BLaER1 (cell line): Measurements from ENCODE around the gene CDH13.

ENCODE experiments used
- H3K27ac ChIP-seq: shearing (Covaris generic); formaldehyde crosslinking; 2 replicates; pipeline ENCODE4 v1.8.1; 2022
- H3K27me3 ChIP-seq: shearing (Covaris generic); formaldehyde crosslinking; 2 replicates; pipeline ENCODE4 v1.8.1; 2022
- H3K36me3 ChIP-seq: shearing (Covaris generic); formaldehyde crosslinking; 2 replicates; pipeline ENCODE4 v1.8.1; 2022
- H3K4me1 ChIP-seq: shearing (Covaris generic); formaldehyde crosslinking; 2 replicates; pipeline ENCODE4 v1.8.1; 2022
- H3K4me2 ChIP-seq: shearing (Covaris generic); formaldehyde crosslinking; 2 replicates; pipeline ENCODE4 v1.8.1; 2022
- H3K4me3 ChIP-seq: shearing (Covaris generic); formaldehyde crosslinking; 2 replicates; pipeline ENCODE4 v1.8.1; 2022
- H3K9ac ChIP-seq: shearing (Covaris generic); formaldehyde crosslinking; 2 replicates; pipeline ENCODE4 v1.8.1; 2022
- H3K9me3 ChIP-seq: shearing (Covaris generic); formaldehyde crosslinking; 2 replicates; pipeline ENCODE4 v1.8.1; 2022
- H4K20me1 ChIP-seq: shearing (Covaris generic); formaldehyde crosslinking; 2 replicates; pipeline ENCODE4 v1.8.1; 2022
- Cebpa-rat ChIP-seq: shearing (Covaris generic); IDR thresholded peaks from 2 replicates; pipeline ENCODE4 v1.8.1; 2022

CDH13 gene

DNA sequence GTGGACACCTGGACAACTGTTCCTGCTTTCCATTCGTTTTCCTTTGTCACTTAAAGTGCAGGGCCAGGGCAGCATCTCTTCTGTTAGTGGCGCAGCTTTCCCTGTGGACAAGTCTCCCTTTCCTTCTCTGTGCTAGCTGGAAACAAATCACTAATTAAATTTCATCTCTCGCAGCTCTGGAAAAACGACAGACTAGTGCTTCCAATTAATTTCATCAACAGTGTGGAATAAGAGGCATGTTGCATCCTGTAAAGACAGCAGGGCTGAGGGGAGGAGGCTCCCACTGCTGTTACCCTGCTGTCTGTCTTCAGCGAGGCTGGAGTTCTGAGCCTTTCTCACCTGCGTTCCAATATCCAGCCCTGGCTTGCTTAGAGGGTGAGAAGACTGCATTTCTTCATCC lies 828.9 kb downstream of the CDH13 start:
- no peaks in the 10 kb centered on the region for H3K4me1 ChIP-seq
- no peak overlapping the region for H3K4me3 ChIP-seq
- no peaks in the 10 kb centered on the region for H3K9me3 ChIP-seq
- no peaks in the 10 kb centered on the region for H3K36me3 ChIP-seq
- no peak overlapping the region for H3K27ac ChIP-seq
- H3K27me3 ChIP-seq = no peaks in the 10 kb centered on the region
- H3K9ac ChIP-seq = no peak overlapping the region
- no peak for TF ChIP-seq Cebpa-rat
- H4K20me1 ChIP-seq = no peaks in the 10 kb centered on the region
- no peak overlapping the region for H3K4me2 ChIP-seq

DNA sequence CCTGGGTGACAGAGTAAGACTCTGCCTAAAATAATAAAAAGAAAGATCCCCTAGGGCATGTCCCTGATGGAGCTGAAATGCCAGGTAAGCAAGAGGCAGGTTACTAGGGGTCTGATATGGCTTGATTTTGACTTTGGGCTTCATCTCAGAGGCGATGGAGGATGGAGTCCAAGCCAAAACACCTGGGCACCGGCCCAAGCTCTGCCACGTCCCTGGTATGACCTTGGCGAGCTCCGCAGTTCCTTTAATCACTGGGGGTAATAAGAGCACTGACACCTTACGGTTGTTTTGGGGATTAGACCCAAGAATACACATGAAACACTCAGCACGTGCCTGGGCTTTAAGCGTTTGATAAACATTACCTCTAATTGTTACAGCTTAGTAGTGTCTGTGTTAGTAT lies 830.2 kb downstream of the CDH13 start:
- no peaks in the 10 kb centered on the region for H3K27me3 ChIP-seq
- no peak for TF ChIP-seq Cebpa-rat
- H3K9me3 ChIP-seq = no peaks in the 10 kb centered on the region
- H3K4me3 ChIP-seq = no peak overlapping the region
- no peak overlapping the region for H3K27ac ChIP-seq
- no peaks in the 10 kb centered on the region for H3K36me3 ChIP-seq
- no peaks in the 10 kb centered on the region for H3K4me1 ChIP-seq
- H3K9ac ChIP-seq = no peak overlapping the region
- H3K4me2 ChIP-seq = no peak overlapping the region
- no peaks in the 10 kb centered on the region for H4K20me1 ChIP-seq

DNA sequence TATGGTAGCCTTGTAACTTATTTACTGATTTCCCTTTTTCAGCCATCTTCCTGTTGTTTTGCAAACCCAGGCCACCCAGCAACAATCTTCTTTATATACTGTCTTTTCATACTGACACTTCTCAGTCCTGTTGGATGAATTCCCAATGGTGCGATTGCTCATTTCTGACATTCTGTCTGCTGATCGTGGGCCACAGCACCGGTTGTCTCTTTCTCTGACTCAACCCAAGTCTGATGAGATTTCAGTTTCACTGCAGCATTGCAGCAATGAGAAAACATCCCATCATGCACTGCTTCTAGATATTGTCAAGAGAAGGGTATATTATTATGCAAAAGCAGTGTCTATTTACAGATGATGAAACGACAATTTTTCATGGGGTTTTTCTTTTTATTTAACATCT lies 831.8 kb downstream of the CDH13 start:
- Histone ChIP-seq H3K4me1 (no peaks in the 10 kb centered on the region), H3K27me3 (no peaks in the 10 kb centered on the region), H3K9ac (no peak overlapping the region), H3K27ac (no peak overlapping the region), H3K4me2 (no peak overlapping the region), H3K36me3 (no peaks in the 10 kb centered on the region), H3K4me3 (no peak overlapping the region), H3K9me3 (no peaks in the 10 kb centered on the region), H4K20me1 (no peaks in the 10 kb centered on the region)
- TF ChIP-seq Cebpa-rat = no peak

DNA sequence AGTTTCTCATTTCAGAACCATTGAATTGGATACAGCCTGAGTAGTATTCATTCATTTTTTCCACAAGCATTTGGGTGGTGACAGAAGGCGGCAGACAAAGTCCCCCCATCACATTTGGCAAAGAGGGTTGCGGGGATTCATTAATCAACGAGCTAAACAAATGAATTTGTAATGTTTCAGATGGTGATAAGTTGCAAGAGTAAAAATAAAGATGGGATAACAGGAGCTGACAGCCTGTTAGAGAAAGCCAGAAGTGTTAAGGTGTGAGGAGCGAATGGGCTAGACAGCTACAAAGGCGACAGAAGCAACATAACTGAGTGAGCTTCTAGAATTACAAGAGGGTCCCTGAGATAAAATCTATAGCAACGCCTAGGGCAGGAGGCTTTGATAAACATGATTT lies 838.2 kb downstream of the CDH13 start:
- H3K9ac ChIP-seq = no peak overlapping the region
- H3K4me3 ChIP-seq = no peak overlapping the region
- no peaks in the 10 kb centered on the region for H3K4me1 ChIP-seq
- H3K36me3 ChIP-seq = no peaks in the 10 kb centered on the region
- no peak for TF ChIP-seq Cebpa-rat
- no peak overlapping the region for H3K4me2 ChIP-seq
- no peaks in the 10 kb centered on the region for H4K20me1 ChIP-seq
- no peaks in the 10 kb centered on the region for H3K27me3 ChIP-seq
- H3K9me3 ChIP-seq = no peaks in the 10 kb centered on the region
- no peak overlapping the region for H3K27ac ChIP-seq

DNA sequence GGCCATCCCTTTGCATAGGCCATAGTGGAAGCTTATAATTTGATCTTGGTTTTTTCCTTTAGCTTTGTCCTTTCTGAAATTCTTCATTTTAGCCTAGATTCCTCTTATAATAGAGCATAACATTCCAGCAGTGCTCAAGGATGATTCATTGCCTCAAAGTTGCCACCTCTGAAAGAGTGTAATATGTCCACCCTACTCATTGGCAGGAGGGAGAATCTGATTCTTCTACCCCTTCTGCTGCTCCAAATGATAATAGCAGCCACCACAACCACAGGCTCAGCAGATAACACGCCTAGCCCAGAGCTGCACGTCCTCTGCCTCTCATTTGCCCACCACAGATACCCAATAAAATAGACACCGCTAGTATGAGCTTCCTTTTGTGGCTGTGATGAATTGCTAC lies 843.6 kb downstream of the CDH13 start:
- no peak overlapping the region for H3K9ac ChIP-seq
- no peaks in the 10 kb centered on the region for H3K9me3 ChIP-seq
- no peaks in the 10 kb centered on the region for H3K27me3 ChIP-seq

DNA sequence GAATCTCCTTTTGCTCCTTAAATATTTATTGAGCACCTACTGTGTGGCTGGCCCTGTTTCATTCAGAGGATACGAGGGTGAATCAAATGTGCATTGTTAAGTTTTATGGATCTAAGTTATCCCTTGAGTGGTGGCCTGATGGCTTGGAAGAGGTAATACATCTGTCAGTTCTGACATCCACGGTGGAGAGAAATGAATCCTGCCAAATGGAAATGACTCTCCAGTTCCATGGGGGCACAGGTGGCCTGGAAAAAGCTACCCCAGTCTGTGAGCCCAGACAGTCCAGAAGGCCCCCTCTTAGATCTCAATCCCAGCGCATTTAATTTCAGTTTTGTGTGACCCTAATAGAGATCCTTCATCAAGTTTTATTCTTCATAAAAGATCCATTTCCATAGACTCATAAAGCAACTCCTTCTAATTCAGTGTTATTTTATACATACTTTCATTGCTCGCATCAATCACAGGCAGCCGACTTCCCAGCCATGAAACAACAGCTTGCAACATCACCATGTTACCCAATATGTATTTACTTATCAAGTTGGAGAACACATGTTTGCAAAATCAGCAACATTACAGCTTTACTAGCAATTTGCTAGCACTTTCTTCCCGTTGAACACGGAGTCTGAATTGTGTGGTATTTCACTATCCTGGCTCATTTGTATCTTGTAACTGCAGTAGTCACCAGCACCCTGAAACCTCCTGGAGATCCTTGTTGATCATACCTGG lies 846.2 kb downstream of the CDH13 start:
- Histone ChIP-seq H4K20me1 (no peaks in the 10 kb centered on the region), H3K27ac (no peak overlapping the region), H3K4me3 (no peak overlapping the region), H3K9me3 (no peaks in the 10 kb centered on the region), H3K27me3 (no peaks in the 10 kb centered on the region), H3K4me2 (no peak overlapping the region), H3K9ac (no peak overlapping the region), H3K4me1 (no peaks in the 10 kb centered on the region), H3K36me3 (no peaks in the 10 kb centered on the region)
- no peak for TF ChIP-seq Cebpa-rat

More for the DNA sequence above, 843.6 kb downstream of the CDH13 start:
- H3K4me1 ChIP-seq = no peaks in the 10 kb centered on the region
- no peaks in the 10 kb centered on the region for H4K20me1 ChIP-seq
- no peak overlapping the region for H3K4me3 ChIP-seq
- no peaks in the 10 kb centered on the region for H3K36me3 ChIP-seq
- TF ChIP-seq Cebpa-rat = no peak
- no peak overlapping the region for H3K4me2 ChIP-seq
- no peak overlapping the region for H3K27ac ChIP-seq

DNA sequence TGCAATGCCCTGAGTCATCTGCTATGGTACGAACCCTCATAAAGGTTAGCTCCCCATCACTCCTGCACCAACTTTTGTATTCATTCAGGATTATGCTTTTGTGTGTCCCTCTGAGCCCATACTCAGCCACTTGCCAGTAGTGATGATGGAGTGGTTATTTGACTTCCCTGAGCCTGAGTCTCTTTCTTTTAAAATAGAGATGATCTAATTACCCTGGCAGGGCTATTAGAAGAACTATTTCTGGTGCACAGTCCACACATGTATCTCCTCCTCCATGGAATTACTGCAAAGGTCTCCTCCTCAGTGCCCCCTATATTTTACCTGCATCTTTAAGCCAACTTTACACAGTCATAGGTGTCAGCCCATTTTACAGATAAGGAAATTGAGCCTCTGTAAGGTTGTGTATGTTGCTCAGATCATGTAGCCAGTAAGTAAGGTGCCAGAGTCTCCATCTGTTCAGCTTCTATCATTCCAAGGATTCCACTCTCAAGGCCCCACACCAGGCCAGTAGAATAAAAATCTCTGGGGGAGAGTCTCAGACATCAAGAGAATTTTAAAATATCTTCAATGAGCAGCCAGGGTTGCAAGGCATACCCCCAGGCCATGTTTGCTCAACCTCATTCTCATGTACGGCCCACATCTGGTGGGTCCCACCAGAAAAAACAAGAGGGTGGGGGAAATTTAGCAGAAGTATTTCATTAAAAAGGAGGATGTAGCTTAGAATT lies 847.3 kb downstream of the CDH13 start:
- Histone ChIP-seq H3K4me3 (no peak overlapping the region), H3K9ac (no peak overlapping the region), H3K9me3 (no peaks in the 10 kb centered on the region), H3K27ac (no peak overlapping the region), H3K27me3 (no peaks in the 10 kb centered on the region), H4K20me1 (no peaks in the 10 kb centered on the region), H3K4me1 (no peaks in the 10 kb centered on the region), H3K4me2 (no peak overlapping the region), H3K36me3 (no peaks in the 10 kb centered on the region)
- TF ChIP-seq Cebpa-rat = no peak

DNA sequence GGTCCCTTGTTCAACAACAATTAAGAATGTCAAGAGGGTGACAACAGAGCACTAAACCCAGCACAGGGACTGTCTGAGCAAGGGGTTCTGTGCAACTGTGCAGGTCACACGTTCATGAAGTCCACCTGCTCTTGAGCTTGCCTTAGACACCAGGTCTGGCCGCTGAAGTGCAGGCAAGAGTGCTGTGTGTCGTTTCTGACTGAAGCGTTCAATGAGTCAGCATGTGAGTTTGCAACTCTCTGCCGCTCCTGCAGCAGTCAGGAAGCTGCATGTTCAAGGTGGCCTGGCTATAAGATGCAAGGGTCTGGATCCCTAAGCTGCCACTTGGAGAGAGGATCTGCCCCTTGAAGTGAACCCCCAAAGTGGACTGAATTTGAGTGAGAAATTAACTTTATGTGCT lies 848.3 kb downstream of the CDH13 start:
- H3K27me3 ChIP-seq = no peaks in the 10 kb centered on the region
- no peaks in the 10 kb centered on the region for H3K36me3 ChIP-seq
- no peak overlapping the region for H3K27ac ChIP-seq
- H4K20me1 ChIP-seq = no peaks in the 10 kb centered on the region
- H3K9ac ChIP-seq = no peak overlapping the region
- H3K4me2 ChIP-seq = no peak overlapping the region
- H3K4me1 ChIP-seq = no peaks in the 10 kb centered on the region
- no peak for TF ChIP-seq Cebpa-rat
- H3K4me3 ChIP-seq = no peak overlapping the region
- H3K9me3 ChIP-seq = no peaks in the 10 kb centered on the region

DNA sequence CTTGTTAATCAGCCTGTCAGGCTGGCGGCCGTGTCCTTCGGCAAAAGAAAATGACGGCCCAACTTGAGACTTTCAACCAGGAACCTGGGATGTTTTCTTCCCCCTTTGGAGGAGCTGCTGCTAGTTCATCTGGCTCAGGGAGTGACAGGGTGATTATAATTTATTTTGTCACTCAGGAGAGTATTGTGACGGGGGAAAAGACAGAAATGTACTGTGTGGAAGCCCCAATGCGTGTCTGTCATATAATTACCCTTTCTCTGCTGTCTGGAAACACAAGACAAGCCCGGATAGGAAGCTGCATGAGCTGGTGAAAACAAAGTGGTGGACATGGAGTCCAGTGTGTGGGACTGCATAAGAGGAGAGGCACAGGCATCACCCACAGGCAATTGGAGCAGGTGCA lies 854.8 kb downstream of the CDH13 start:
- H4K20me1 ChIP-seq = no peaks in the 10 kb centered on the region
- no peak overlapping the region for H3K9ac ChIP-seq
- no peaks in the 10 kb centered on the region for H3K27me3 ChIP-seq
- no peak overlapping the region for H3K4me2 ChIP-seq
- no peak for TF ChIP-seq Cebpa-rat
- no peaks in the 10 kb centered on the region for H3K4me1 ChIP-seq
- H3K36me3 ChIP-seq = no peaks in the 10 kb centered on the region
- H3K4me3 ChIP-seq = no peak overlapping the region
- H3K9me3 ChIP-seq = no peaks in the 10 kb centered on the region
- no peak overlapping the region for H3K27ac ChIP-seq

DNA sequence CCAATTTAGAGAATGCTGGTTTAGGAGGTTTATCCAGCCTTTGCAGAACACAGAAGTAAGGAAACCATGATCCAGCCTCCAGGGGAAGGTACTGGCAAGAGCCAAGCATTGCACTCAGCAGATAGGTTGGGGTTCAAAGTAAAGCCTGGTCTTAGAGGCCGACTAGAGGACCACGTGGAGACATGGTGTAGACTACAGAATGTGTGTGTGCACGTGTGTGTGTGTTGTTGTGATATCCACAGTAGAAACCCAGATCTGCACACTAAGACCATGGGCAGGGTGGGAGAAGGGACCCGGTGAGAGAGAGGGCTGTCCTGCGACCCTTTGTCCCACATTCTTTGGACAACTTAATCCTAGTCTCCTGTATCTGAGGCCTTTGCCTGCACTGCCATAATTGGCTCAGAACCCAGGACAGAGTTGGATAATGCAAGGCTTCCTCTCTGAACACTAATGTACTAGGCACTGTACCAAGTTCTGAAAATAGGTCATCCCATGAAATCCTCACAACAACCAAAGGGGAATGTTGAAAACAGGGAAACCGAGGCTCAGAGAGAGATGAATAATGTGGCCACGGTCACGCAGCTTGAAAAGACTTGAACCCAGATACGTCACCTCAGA lies 855.9 kb downstream of the CDH13 start:
- Histone ChIP-seq H3K4me3 (no peak overlapping the region), H3K9me3 (no peaks in the 10 kb centered on the region), H3K9ac (no peak overlapping the region), H3K27me3 (no peaks in the 10 kb centered on the region), H3K36me3 (no peaks in the 10 kb centered on the region), H3K4me2 (no peak overlapping the region), H3K4me1 (no peaks in the 10 kb centered on the region), H4K20me1 (no peaks in the 10 kb centered on the region), H3K27ac (no peak overlapping the region)
- TF ChIP-seq Cebpa-rat = no peak
